ENCODE measurements around the gene C8A.

- TF ChIP-seq EP300 (IDR thresholded peaks at IDR 0.05; ENCODE audit: borderline replicate concordance) (no peak), MAX (IDR thresholded peaks at IDR 0.05) (no peak), CEBPB (IDR thresholded peaks at IDR 0.05) (no peak), YY1 (IDR thresholded peaks at IDR 0.05; ENCODE audit: low read depth) (no peak), TEAD4 (IDR thresholded peaks at IDR 0.05) (no peak), CREB1 (IDR thresholded peaks at IDR 0.05; ENCODE audit: low read depth) (no peak)
These were observed 79.9 kb downstream of the C8A start for GRCh38 chr1:56934430-56935060.

Measured in Ishikawa (cell line).